CD8-positive, alpha-beta memory T cell (primary cell): Measurements from ENCODE around the gene VPS29. TPM values are rescaled to one million over a fixed set of nuclear protein-coding genes. Genes with fewer than 3 reads are reported as not detected.
"Not testable (repeated sequence)": the region's sequence is repeated elsewhere in the genome, so short reads cannot be mapped to it uniquely, and the experiment has no call there.

Experiments
- CTCF ChIA-PET: fragments of 350-600 bp; sonication (Branson Sonifier 250); formaldehyde crosslinking; loops from one replicate; lab custom pipeline; 2021; ENCODE audit warnings: antibody characterized with exemption; lab: Charles Lee
- POLR2A ChIA-PET: fragments of 350-600 bp; sonication (Branson Sonifier 250); formaldehyde crosslinking; loops from one replicate; lab custom pipeline; 2021; ENCODE audit warnings: antibody characterized with exemption; lab: Charles Lee
- DNase-seq, 5 donors: peaks; one replicate each; pipeline versions ENCODE4 v3.0.0 to v3.0.0-alpha.2; 2020 to 2022; ENCODE audit warnings: mixed read lengths in 1 of 5
- H3K27ac ChIP-seq: one replicate; pipeline ENCODE4 v1.7.0; 2013; ENCODE audit warnings: low read depth, mild to moderate bottlenecking, low read length, moderate library complexity
- H3K27me3 ChIP-seq: 2 replicates; pipeline ENCODE4 v1.7.0; 2013; ENCODE audit warnings: low read length, mild to moderate bottlenecking; ENCODE audit not compliant: insufficient read depth, poor library complexity, severe bottlenecking
- H3K36me3 ChIP-seq: 2 replicates; pipeline ENCODE4 v1.7.0; 2013; ENCODE audit warnings: mild to moderate bottlenecking, low read length, moderate library complexity; ENCODE audit not compliant: insufficient read depth
- H3K4me1 ChIP-seq: 2 replicates; pipeline ENCODE4 v1.7.0; 2013; ENCODE audit warnings: mild to moderate bottlenecking, low read length, moderate library complexity; ENCODE audit not compliant: insufficient read depth
- H3K4me3 ChIP-seq: 2 replicates; pipeline ENCODE4 v1.7.0; 2013; ENCODE audit warnings: mild to moderate bottlenecking, low read length
- H3K9me3 ChIP-seq: 2 replicates; pipeline ENCODE4 v1.7.0; 2013; ENCODE audit warnings: mild to moderate bottlenecking, low read length
- H3K27ac Mint-ChIP-seq, 8 donors: one replicate each; pipeline ENCODE4 v1.8.0; 2020 to 2021; ENCODE audit warnings: mixed read lengths in 8 of 8, mild to moderate bottlenecking in 6 of 8, inconsistent platforms in 3 of 8, moderate library complexity in 3 of 8
- H3K27me3 Mint-ChIP-seq, 2 donors: one replicate each; pipeline ENCODE4 v1.8.0; 2020 to 2021; ENCODE audit warnings: mixed read lengths in 2 of 2, mild to moderate bottlenecking in 1 of 2, moderate library complexity in 1 of 2
- H3K36me3 Mint-ChIP-seq, 3 donors: one replicate each; pipeline ENCODE4 v1.8.0; 2020 to 2021; ENCODE audit warnings: mixed read lengths in 3 of 3, inconsistent platforms in 1 of 3, mild to moderate bottlenecking in 1 of 3
- H3K4me1 Mint-ChIP-seq, 3 donors: one replicate each; pipeline ENCODE4 v1.8.0; 2020 to 2021; ENCODE audit warnings: mixed read lengths in 3 of 3, inconsistent platforms in 1 of 3, mild to moderate bottlenecking in 1 of 3
- H3K4me3 Mint-ChIP-seq, 7 donors: one replicate each; pipeline ENCODE4 v1.8.0; 2020 to 2021; ENCODE audit warnings: mixed read lengths in 7 of 7, mild to moderate bottlenecking in 6 of 7, moderate library complexity in 4 of 7, inconsistent platforms in 2 of 7
- H3K9me3 Mint-ChIP-seq, 5 donors: one replicate each; pipeline ENCODE4 v1.8.0; 2020 to 2022; ENCODE audit warnings: mixed read lengths in 5 of 5, mild to moderate bottlenecking in 3 of 5, moderate library complexity in 2 of 5, inconsistent platforms in 1 of 5
- polyA plus RNA-seq: library from polyadenylated mRNA; unstranded; fragments of 300-500 nt; fragmentation: Illumina TruSeq; gene quantifications from one replicate; pipeline ENCODE4 v1.2.3, GENCODE V29; 2021
- total RNA-seq, 2 experiments: library from RNA; stranded (reverse); gene quantifications; one replicate each; pipeline ENCODE4 v1.2.3, GENCODE V29; 2021

VPS29 gene
- total and polyA plus RNA-seq, 3 experiments from 2014 or later: 86.4 to 150 (median 88.3) TPM

GRCh38 chr12:110518014-110518413, 16.1 kb upstream of the VPS29 start:
- H3K27ac ChIP-seq, DNase-seq, H3K4me3 ChIP-seq, H3K4me1 Mint-ChIP-seq, H3K27me3 Mint-ChIP-seq, H3K36me3 ChIP-seq, POLR2A ChIA-PET, H3K9me3 Mint-ChIP-seq, H3K9me3 ChIP-seq, H3K4me3 Mint-ChIP-seq, H3K36me3 Mint-ChIP-seq, H3K27ac Mint-ChIP-seq, H3K27me3 ChIP-seq, H3K4me1 ChIP-seq: not testable (repeated sequence)
- CTCF ChIA-PET: interaction anchor here (1.6 kb wide), 1 partner anchor 68 kb away, joined by 4 read pairs; the partner anchor contains the start of gene ARPC3

GRCh38 chr12:110516995-110517394, 15.1 kb upstream of the VPS29 start:
- DNase-seq: no peak
- no peak overlapping the region for H3K27ac ChIP-seq
- H3K4me3 Mint-ChIP-seq: no peak overlapping the region
- CTCF ChIA-PET: no interaction called here
- H3K4me1 Mint-ChIP-seq: peaks cover 0 to 5% (median 0%) of the 10 kb centered on the region in 3 donors
- no peak overlapping the region for H3K27ac Mint-ChIP-seq
- H3K9me3 Mint-ChIP-seq: no peaks in the 10 kb centered on the region
- no peaks in the 10 kb centered on the region for H3K27me3 Mint-ChIP-seq
- no peaks in the 10 kb centered on the region for H3K9me3 ChIP-seq
- H3K4me3 ChIP-seq: no peak overlapping the region
- H3K36me3 ChIP-seq: no peaks in the 10 kb centered on the region
- no peaks in the 10 kb centered on the region for H3K36me3 Mint-ChIP-seq
- POLR2A ChIA-PET: no interaction called here
- no peaks in the 10 kb centered on the region for H3K4me1 ChIP-seq
- no peaks in the 10 kb centered on the region for H3K27me3 ChIP-seq

- Mint-ChIP-seq H3K4me1 (no peaks in the 10 kb centered on the region), H3K9me3 (no peaks in the 10 kb centered on the region), H3K4me3 (no peak overlapping the region), H3K27me3 (no peaks in the 10 kb centered on the region), H3K27ac (no peak overlapping the region), H3K36me3 (no peaks in the 10 kb centered on the region)
- DNase-seq: no peak
- Histone ChIP-seq H3K27ac (no peak overlapping the region), H3K4me3 (no peak overlapping the region), H3K9me3 (no peaks in the 10 kb centered on the region), H3K27me3 (no peaks in the 10 kb centered on the region), H3K4me1 (no peaks in the 10 kb centered on the region), H3K36me3 (no peaks in the 10 kb centered on the region)
- ChIA-PET POLR2A (no interaction called here), CTCF (interaction anchor here (0.7 to 1.8 kb wide), 2 partner anchors 88 to 153 kb away, joined by 3 to 5 read pairs; no protein-coding TSS in a partner anchor)
Measured at GRCh38 chr12:110514363-110514762, 12.5 kb upstream of the VPS29 start.

- Histone ChIP-seq H3K9me3 (no peaks in the 10 kb centered on the region), H3K27ac (no peak overlapping the region), H3K27me3 (no peaks in the 10 kb centered on the region), H3K4me3 (no peak overlapping the region), H3K36me3 (no peaks in the 10 kb centered on the region), H3K4me1 (no peaks in the 10 kb centered on the region)
- CTCF ChIA-PET: interaction anchor here (1.0 to 5.2 kb wide), 6 partner anchors 10 to 88 kb away, joined by 4 to 64 read pairs (median 6); partner anchors contain the start of genes ARPC3, FAM216A and GPN3
- no peaks in the 10 kb centered on the region for H3K9me3 Mint-ChIP-seq
- no peaks in the 10 kb centered on the region for H3K4me1 Mint-ChIP-seq
- no peaks in the 10 kb centered on the region for H3K36me3 Mint-ChIP-seq
- no peak overlapping the region for H3K4me3 Mint-ChIP-seq
- no peak for DNase-seq
- peak overlapping the region in 1 of 8 donors; percentile 73 for H3K27ac Mint-ChIP-seq
- POLR2A ChIA-PET: no interaction called here
- no peaks in the 10 kb centered on the region for H3K27me3 Mint-ChIP-seq
Measured at GRCh38 chr12:110513842-110514241, 11.9 kb upstream of the VPS29 start.

- Mint-ChIP-seq H3K9me3 (no peaks in the 10 kb centered on the region), H3K36me3 (no peaks in the 10 kb centered on the region), H3K27ac (no peak overlapping the region), H3K27me3 (no peaks in the 10 kb centered on the region), H3K4me3 (no peak overlapping the region), H3K4me1 (peaks cover 0 to 3% (median 0%) of the 10 kb centered on the region in 3 donors)
- no peaks in the 10 kb centered on the region for H3K36me3 ChIP-seq
- no peaks in the 10 kb centered on the region for H3K4me1 ChIP-seq
- H3K27ac ChIP-seq: no peak overlapping the region
- CTCF ChIA-PET: interaction anchor here (1.1 to 3.5 kb wide), 3 partner anchors 25 to 94 kb away, joined by 3 to 12 read pairs (median 6); partner anchors contain the start of gene ARPC3
- H3K4me3 ChIP-seq: no peak overlapping the region
- POLR2A ChIA-PET: interaction anchor here (0.6 kb wide), 1 partner anchor 98 kb away, joined by 5 read pairs; no protein-coding TSS in a partner anchor
- DNase-seq: no peak
- no peaks in the 10 kb centered on the region for H3K9me3 ChIP-seq
- H3K27me3 ChIP-seq: no peaks in the 10 kb centered on the region
Measured at GRCh38 chr12:110508071-110508586, 6.2 kb upstream of the VPS29 start.

- Mint-ChIP-seq H3K4me3 (no peak overlapping the region), H3K27me3 (peaks cover 0 to 3% of the 10 kb centered on the region in 2 donors), H3K27ac (peak overlapping the region in 1 of 8 donors; percentile 31), H3K9me3 (no peaks in the 10 kb centered on the region), H3K4me1 (peaks cover 20 to 27% (median 24%) of the 10 kb centered on the region in 3 donors), H3K36me3 (peaks cover 0 to 12% (median 0%) of the 10 kb centered on the region in 3 donors)
- CTCF ChIA-PET: interaction anchor here (1.2 to 2.1 kb wide), 4 partner anchors 37 to 97 kb away, joined by 3 to 6 read pairs (median 4); partner anchors contain the start of genes ARPC3, FAM216A and GPN3
- Histone ChIP-seq H3K36me3 (no peaks in the 10 kb centered on the region), H3K27ac (no peak overlapping the region), H3K4me1 (peaks cover 18% of the 10 kb centered on the region), H3K9me3 (no peaks in the 10 kb centered on the region), H3K27me3 (no peaks in the 10 kb centered on the region), H3K4me3 (no peak overlapping the region)
- no peak for DNase-seq
- POLR2A ChIA-PET: interaction anchor here (0.9 kb wide), 1 partner anchor 37 kb away, joined by 3 read pairs; the partner anchor contains the start of gene FAM216A
Measured at GRCh38 chr12:110505332-110505731, 3.4 kb upstream of the VPS29 start.

- H3K4me3 Mint-ChIP-seq: peak overlapping the region in 5 of 7 donors; percentile 15 to 77 (median 44)
- H3K27me3 ChIP-seq: no peaks in the 10 kb centered on the region
- H3K4me3 ChIP-seq: no peak overlapping the region
- CTCF ChIA-PET: interaction anchor here (1.1 to 5.5 kb wide), 4 partner anchors 10 to 98 kb away, joined by 3 to 27 read pairs (median 4); partner anchors contain the start of genes FAM216A and GPN3
- no peaks in the 10 kb centered on the region for H3K9me3 Mint-ChIP-seq
- H3K4me1 ChIP-seq: peaks cover 29% of the 10 kb centered on the region
- POLR2A ChIA-PET: interaction anchor here (0.5 to 4.3 kb wide), 2 partner anchors 34 to 71 kb away, joined by 4 to 39 read pairs; partner anchors contain the start of genes FAM216A and GPN3
- H3K4me1 Mint-ChIP-seq: peaks cover 34 to 45% (median 43%) of the 10 kb centered on the region in 3 donors
- H3K36me3 Mint-ChIP-seq: peaks cover 0 to 17% (median 0%) of the 10 kb centered on the region in 3 donors
- H3K9me3 ChIP-seq: no peaks in the 10 kb centered on the region
- peak overlapping the region in 5 of 8 donors; percentile 21 to 98 (median 72) for H3K27ac Mint-ChIP-seq
- no peak for DNase-seq
- H3K27ac ChIP-seq: no peak overlapping the region
- peaks cover 0 to 3% of the 10 kb centered on the region in 2 donors for H3K27me3 Mint-ChIP-seq
- H3K36me3 ChIP-seq: no peaks in the 10 kb centered on the region
Measured at GRCh38 chr12:110503432-110503831, 1.5 kb upstream of the VPS29 start.

- Histone ChIP-seq H3K36me3 (no peaks in the 10 kb centered on the region), H3K9me3 (no peaks in the 10 kb centered on the region), H3K27ac (peak overlapping the region; percentile 86), H3K27me3 (no peaks in the 10 kb centered on the region), H3K4me1 (peaks cover 29% of the 10 kb centered on the region), H3K4me3 (peak overlapping the region; percentile 92)
- ChIA-PET CTCF (interaction anchor here (1.8 to 5.5 kb wide), 3 partner anchors 33 to 100 kb away, joined by 8 to 27 read pairs (median 20); partner anchors contain the start of genes ARPC3, FAM216A and GPN3), POLR2A (interaction anchor here (1.0 to 4.3 kb wide), 3 partner anchors 32 to 242 kb away, joined by 4 to 39 read pairs (median 4); partner anchors contain the start of genes ARPC3, FAM216A, GPN3 and PPP1CC)
- Mint-ChIP-seq H3K4me1 (peaks cover 36 to 50% (median 45%) of the 10 kb centered on the region in 3 donors), H3K27ac (peak overlapping the region; percentile 96 to 98 (median 97)), H3K27me3 (peaks cover 0 to 3% of the 10 kb centered on the region in 2 donors), H3K36me3 (peaks cover 0 to 24% (median 0%) of the 10 kb centered on the region in 3 donors), H3K9me3 (no peaks in the 10 kb centered on the region), H3K4me3 (peak overlapping the region; percentile 97 to 99 (median 97))
- DNase-seq: peak in 1 of 5 donors; percentile 19
Measured at GRCh38 chr12:110501399-110501751, 536 bp downstream of the VPS29 start.
